Urinary bladder (tissue), 2 donors: ENCODE measurements around the gene AGO4. TPM values are rescaled to one million over a fixed set of nuclear protein-coding genes. Genes with fewer than 3 reads are reported as not detected.

ENCODE experiments used
- polyA plus RNA-seq: library from polyadenylated mRNA; stranded (reverse); fragments of 200-250 nt; gene quantifications from one replicate; pipeline ENCODE4 v1.2.3, GENCODE V29; 2013
- total RNA-seq: library from RNA; depleted of rRNA; stranded (reverse); fragments of >200 nt; gene quantifications from one replicate; pipeline ENCODE4 v1.2.3, GENCODE V29; 2014
- donor health status: healthy.

Gene AGO4
- total and polyA plus RNA-seq, 2 donors, result 11.2 to 31.7 TPM

Other genes starting within 250 kb of the AGO4 start
- not detected for gene TFAP2E, start 234.7 kb upstream of the AGO4 start, total RNA-seq
- gene TFAP2E, start 234.7 kb upstream of the AGO4 start, polyA plus RNA-seq, result 0.58 TPM
- 20.8 TPM for gene PSMB2, start 166.5 kb upstream of the AGO4 start, total RNA-seq
- gene PSMB2, start 166.5 kb upstream of the AGO4 start, polyA plus RNA-seq, result 46.1 TPM
- 12.0 TPM for gene C1orf216, start 89.1 kb upstream of the AGO4 start, total RNA-seq
- 20.4 TPM for gene C1orf216, start 89.1 kb upstream of the AGO4 start, polyA plus RNA-seq
- gene CLSPN, start 38.0 kb upstream of the AGO4 start, total RNA-seq, result 10.4 TPM
- 0.25 TPM for gene CLSPN, start 38.0 kb upstream of the AGO4 start, polyA plus RNA-seq
- 10.6 TPM for gene AGO1, start 75.2 kb downstream of the AGO4 start, total RNA-seq
- 9.4 TPM for gene AGO1, start 75.2 kb downstream of the AGO4 start, polyA plus RNA-seq
- gene AGO3, start 123.1 kb downstream of the AGO4 start, total RNA-seq, result 53.1 TPM
- 4.1 TPM for gene AGO3, start 123.1 kb downstream of the AGO4 start, polyA plus RNA-seq